Activated T-helper 17 cell treated with anti-CD3 and anti-CD28 coated beads, Interleukin-2, amount 50 U/mL, for 72 hours (primary cell): ENCODE results near the gene AVP. TPM values are rescaled to one million over a fixed set of nuclear protein-coding genes. Genes with fewer than 3 reads are reported as not detected.

Experiments used
- ATAC-seq: fragments of 150-1000 bp; cut with Tn5 transposase; replicated peaks from 2 replicates; pipeline ENCODE4 v1.10.0; 2021; ENCODE audit warnings: mild to moderate bottlenecking, moderate library complexity
- H3K27ac Mint-ChIP-seq: one replicate; pipeline ENCODE4 v1.8.0; 2022; ENCODE audit warnings: mixed read lengths
- H3K27me3 Mint-ChIP-seq: one replicate; pipeline ENCODE4 v1.8.0; 2022; ENCODE audit warnings: mixed read lengths
- H3K36me3 Mint-ChIP-seq: one replicate; pipeline ENCODE4 v1.8.0; 2022; ENCODE audit warnings: low read depth, mild to moderate bottlenecking, mixed read lengths
- H3K4me1 Mint-ChIP-seq: one replicate; pipeline ENCODE4 v1.8.0; 2022; ENCODE audit warnings: mixed read lengths
- H3K4me3 Mint-ChIP-seq: one replicate; pipeline ENCODE4 v1.8.0; 2022; ENCODE audit warnings: mild to moderate bottlenecking, mixed read lengths
- H3K9me3 Mint-ChIP-seq: one replicate; pipeline ENCODE4 v1.8.0; 2022; ENCODE audit warnings: mixed read lengths
- total RNA-seq, 2 donors: library from RNA; stranded (reverse); gene quantifications; one replicate each; pipeline ENCODE4 v1.2.3, GENCODE V29; 2022

AVP gene
- total RNA-seq, 2 donors from 2014 or later: not detected

GRCh38 chr20:3102575-3103368 lies 18.2 kb upstream of the AVP start:
- Mint-ChIP-seq H3K9me3 (no peaks in the 10 kb centered on the region), H3K4me1 (peaks cover 16% of the 10 kb centered on the region), H3K27me3 (no peaks in the 10 kb centered on the region), H3K4me3 (no peak overlapping the region), H3K27ac (no peak overlapping the region), H3K36me3 (no peaks in the 10 kb centered on the region)
- ATAC-seq: peak; percentile 5

- H3K4me3 Mint-ChIP-seq: no peak overlapping the region
- no peak overlapping the region for H3K27ac Mint-ChIP-seq
- peaks cover 16% of the 10 kb centered on the region for H3K4me1 Mint-ChIP-seq
- no peaks in the 10 kb centered on the region for H3K36me3 Mint-ChIP-seq
- ATAC-seq: peak; percentile 94
- no peaks in the 10 kb centered on the region for H3K9me3 Mint-ChIP-seq
- H3K27me3 Mint-ChIP-seq: no peaks in the 10 kb centered on the region
These were observed 17.4 kb upstream of the AVP start for GRCh38 chr20:3101737-3102574.

GRCh38 chr20:3101251-3101650 lies 16.7 kb upstream of the AVP start:
- no peaks in the 10 kb centered on the region for H3K27me3 Mint-ChIP-seq
- H3K4me1 Mint-ChIP-seq: peaks cover 16% of the 10 kb centered on the region
- ATAC-seq: no peak

GRCh38 chr20:3100480-3100879 lies 16.0 kb upstream of the AVP start:
- Mint-ChIP-seq H3K36me3 (no peaks in the 10 kb centered on the region), H3K4me3 (no peak overlapping the region), H3K4me1 (peaks cover 16% of the 10 kb centered on the region), H3K27me3 (no peaks in the 10 kb centered on the region), H3K9me3 (no peaks in the 10 kb centered on the region), H3K27ac (no peak overlapping the region)
- ATAC-seq: no peak

More at GRCh38 chr20:3101251-3101650, 16.7 kb upstream of the AVP start:
- Mint-ChIP-seq H3K36me3 (no peaks in the 10 kb centered on the region), H3K27ac (no peak overlapping the region), H3K9me3 (no peaks in the 10 kb centered on the region), H3K4me3 (no peak overlapping the region)

DNA sequence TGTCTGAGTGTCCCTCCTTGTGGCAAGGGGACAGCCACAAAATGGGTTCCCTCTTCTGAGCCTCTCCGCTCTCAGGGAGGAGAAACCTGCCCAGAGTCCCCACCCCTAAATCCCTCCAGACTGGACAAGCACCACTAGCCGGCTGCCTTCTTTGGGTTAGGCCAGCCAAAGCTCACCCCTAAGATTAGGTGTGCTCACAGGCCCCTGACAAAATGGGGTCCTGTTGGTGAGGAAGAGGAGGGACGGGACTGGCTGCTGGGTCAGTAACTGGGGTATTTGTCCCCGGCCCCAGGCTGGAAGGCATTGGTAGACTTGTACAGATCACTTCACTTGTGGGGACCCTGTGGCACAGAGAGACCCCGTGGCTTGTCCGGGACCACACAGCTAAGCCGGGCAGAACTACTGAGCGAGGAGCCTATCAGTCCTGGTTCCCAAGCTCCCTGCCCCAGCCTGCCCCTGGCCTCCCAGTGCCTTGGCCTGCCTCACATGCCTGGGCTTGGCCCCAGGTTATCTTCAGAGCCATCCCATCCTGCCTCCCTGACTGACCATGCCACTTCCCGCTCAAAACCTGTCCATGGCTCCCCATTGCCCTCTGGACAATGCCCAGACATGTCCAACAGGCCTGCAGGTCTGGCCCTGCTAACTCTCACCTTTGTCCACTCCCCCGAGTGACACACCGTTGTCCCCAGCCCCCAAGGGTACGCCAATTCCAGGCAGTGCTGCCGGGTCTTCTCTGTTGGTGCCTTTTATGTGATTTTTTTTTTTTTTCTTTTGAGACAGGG lies 10.5 kb upstream of the AVP start:
- ATAC-seq: no peak
- Mint-ChIP-seq H3K4me3 (no peak overlapping the region), H3K9me3 (no peaks in the 10 kb centered on the region), H3K27me3 (peaks cover 10% of the 10 kb centered on the region), H3K4me1 (peaks cover 4% of the 10 kb centered on the region), H3K27ac (no peak overlapping the region), H3K36me3 (no peaks in the 10 kb centered on the region)

DNA sequence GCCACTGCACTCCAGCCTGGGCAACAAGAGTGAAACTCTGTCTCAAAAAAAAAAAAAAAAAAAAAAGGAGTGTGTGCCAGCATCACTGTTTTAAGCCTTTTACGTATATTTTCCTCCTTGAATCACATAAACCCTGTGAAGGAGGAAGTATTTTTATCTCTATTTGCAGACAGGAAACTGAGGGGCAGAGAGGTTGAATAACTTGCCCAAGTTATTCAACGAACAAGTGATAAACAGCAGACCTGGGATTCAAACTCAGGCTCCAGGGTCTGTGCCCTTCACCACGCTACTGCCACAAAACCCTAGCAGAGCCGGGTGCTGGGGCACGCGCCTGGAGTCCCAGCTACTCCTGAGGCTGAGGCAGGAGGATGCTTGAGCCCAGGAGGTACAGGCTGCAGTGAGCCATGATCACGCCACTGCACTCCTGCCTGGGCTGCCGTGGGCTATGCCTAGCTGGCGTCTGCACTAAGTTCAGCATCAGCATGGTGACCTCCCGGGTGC lies 9.4 kb upstream of the AVP start:
- Mint-ChIP-seq H3K27me3 (peaks cover 16% of the 10 kb centered on the region), H3K4me3 (peak overlapping the region; percentile 38), H3K27ac (no peak overlapping the region), H3K4me1 (peaks cover 4% of the 10 kb centered on the region), H3K9me3 (no peaks in the 10 kb centered on the region), H3K36me3 (no peaks in the 10 kb centered on the region)
- no peak for ATAC-seq

DNA sequence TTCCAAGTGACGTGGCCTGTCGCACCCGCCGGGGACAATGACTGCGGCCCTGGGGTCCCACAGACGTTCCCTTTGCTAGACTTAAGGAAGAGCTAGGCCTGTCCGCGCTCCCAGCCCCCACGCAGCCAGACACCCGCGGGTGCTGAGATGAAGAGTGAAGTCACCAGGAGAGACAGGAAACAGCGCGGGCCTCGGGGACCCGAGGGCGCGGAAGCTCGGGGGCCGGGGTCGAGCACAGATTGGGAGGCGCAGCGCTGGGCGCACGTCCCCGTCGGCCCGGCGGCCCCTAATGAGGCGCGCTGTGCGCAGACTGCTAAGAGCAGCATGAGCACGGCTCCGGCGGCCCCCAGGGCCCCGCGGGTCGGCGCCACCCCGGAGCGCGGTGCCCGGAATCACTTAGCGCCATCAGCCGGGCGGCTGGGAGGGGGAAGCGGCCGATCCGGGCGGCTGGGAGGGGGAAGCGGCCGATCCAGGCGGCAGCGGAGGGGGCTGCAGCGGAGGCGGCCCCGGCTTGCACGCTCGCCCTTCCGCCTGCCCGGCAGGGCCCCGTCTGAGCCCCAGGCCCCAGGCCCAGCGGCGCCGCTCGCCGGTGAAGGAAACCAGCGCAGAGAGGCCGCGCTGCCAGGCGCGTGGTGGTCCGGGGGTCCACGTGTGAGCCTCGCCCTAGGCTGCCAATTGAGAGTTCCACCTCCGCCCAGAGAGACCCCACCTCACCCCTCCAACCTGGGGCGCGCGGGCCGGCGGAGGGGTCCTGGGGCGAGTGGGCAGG lies 8.3 kb upstream of the AVP start:
- Mint-ChIP-seq H3K36me3 (no peaks in the 10 kb centered on the region), H3K9me3 (no peaks in the 10 kb centered on the region), H3K27ac (no peak overlapping the region), H3K4me3 (peak overlapping the region; percentile 73), H3K4me1 (peaks cover 4% of the 10 kb centered on the region), H3K27me3 (peaks cover 16% of the 10 kb centered on the region)
- peak; percentile 69 for ATAC-seq

DNA sequence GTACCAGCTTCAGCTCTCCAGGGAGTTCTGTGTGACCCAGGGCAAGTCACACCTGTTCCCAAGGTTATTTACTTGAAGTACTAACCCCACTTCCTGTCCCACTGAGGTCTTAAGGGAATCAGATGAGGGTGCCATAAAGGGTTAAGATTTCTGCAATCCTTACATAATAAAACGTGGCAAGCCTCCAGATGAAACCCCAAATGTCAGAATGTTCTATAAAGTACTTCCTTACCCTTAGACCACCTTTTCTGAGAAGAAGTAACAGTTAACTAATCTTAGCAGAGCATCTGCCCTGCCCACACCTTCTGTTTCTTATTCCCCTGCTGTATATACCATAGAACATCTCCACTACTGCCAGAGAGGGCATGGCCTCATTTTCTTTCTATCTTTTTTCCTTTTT lies 6.0 kb upstream of the AVP start:
- Mint-ChIP-seq H3K4me3 (no peak overlapping the region), H3K36me3 (no peaks in the 10 kb centered on the region), H3K27me3 (peaks cover 16% of the 10 kb centered on the region), H3K27ac (no peak overlapping the region), H3K4me1 (peaks cover 4% of the 10 kb centered on the region), H3K9me3 (no peaks in the 10 kb centered on the region)
- no peak for ATAC-seq

- ATAC-seq: no peak
- Mint-ChIP-seq H3K4me3 (no peak overlapping the region), H3K4me1 (peaks cover 4% of the 10 kb centered on the region), H3K9me3 (no peaks in the 10 kb centered on the region), H3K36me3 (no peaks in the 10 kb centered on the region), H3K27ac (no peak overlapping the region), H3K27me3 (peaks cover 28% of the 10 kb centered on the region)
These were observed 3.5 kb upstream of the AVP start for GRCh38 chr20:3088031-3088430.

- Mint-ChIP-seq H3K27me3 (peaks cover 39% of the 10 kb centered on the region), H3K9me3 (no peaks in the 10 kb centered on the region), H3K4me3 (no peak overlapping the region), H3K27ac (no peak overlapping the region), H3K4me1 (no peaks in the 10 kb centered on the region), H3K36me3 (no peaks in the 10 kb centered on the region)
- no peak for ATAC-seq
These were observed 1.1 kb upstream of the AVP start for GRCh38 chr20:3085571-3086072.

GRCh38 chr20:3084986-3085360 lies 449 bp upstream of the AVP start:
- H3K27ac Mint-ChIP-seq: no peak overlapping the region
- ATAC-seq: no peak
- H3K4me3 Mint-ChIP-seq: no peak overlapping the region
- peaks cover 39% of the 10 kb centered on the region for H3K27me3 Mint-ChIP-seq
- no peaks in the 10 kb centered on the region for H3K4me1 Mint-ChIP-seq
- H3K36me3 Mint-ChIP-seq: no peaks in the 10 kb centered on the region
- H3K9me3 Mint-ChIP-seq: no peaks in the 10 kb centered on the region

GRCh38 chr20:3082955-3083952 lies 1.3 kb downstream of the AVP start:
- peak; percentile 52 for ATAC-seq
- Mint-ChIP-seq H3K27me3 (peaks cover 34% of the 10 kb centered on the region), H3K36me3 (no peaks in the 10 kb centered on the region), H3K4me1 (no peaks in the 10 kb centered on the region), H3K9me3 (no peaks in the 10 kb centered on the region), H3K4me3 (peak overlapping the region; percentile 51), H3K27ac (no peak overlapping the region)
